ENCODE measurements around the gene DENND5B. TPM values are rescaled to one million over a fixed set of nuclear protein-coding genes. Genes with fewer than 3 reads are reported as not detected.

DENND5B gene
- total RNA-seq, 1 donor from 2014 or later = 42.9 TPM

DNA sequence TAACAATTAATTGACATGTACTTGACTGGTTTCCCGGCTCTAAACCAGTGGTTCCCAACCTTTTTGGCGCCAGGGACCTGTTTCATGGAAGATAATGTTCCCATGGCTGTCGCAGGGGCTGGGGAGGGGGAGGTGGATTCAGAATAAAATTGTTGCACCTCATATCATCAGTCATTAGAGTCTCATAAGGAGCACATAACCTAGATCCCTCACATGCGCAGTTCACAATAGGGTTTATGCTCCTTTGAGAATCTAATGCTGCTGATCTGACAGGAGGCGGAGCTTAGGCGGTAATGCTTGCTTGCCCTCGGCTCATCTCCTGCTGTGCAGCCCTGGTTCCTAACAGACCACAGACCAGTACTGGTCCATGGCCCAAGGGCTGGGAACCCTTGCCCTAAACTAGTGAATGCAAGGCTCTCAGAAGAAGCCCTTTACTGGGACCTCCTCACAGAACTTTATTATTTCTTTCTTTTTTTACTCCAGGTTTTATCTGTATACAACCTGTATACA lies 178.6 kb downstream of the DENND5B start:
- Histone ChIP-seq H3K27me3 (ENCODE audit: low read depth) (no peaks in the 10 kb centered on the region), H3K4me1 (no peaks in the 10 kb centered on the region), H3K36me3 (peaks cover 64% of the 10 kb centered on the region), H3K27ac (replicated peaks) (no peak overlapping the region), H3K4me3 (no peak overlapping the region), H3K9me3 (replicated peaks) (no peaks in the 10 kb centered on the region)
- intact Hi-C loops (cut with micrococcal nuclease) = no loop called here
- no peak for DNase-seq
- TF ChIP-seq, protein P1, sequence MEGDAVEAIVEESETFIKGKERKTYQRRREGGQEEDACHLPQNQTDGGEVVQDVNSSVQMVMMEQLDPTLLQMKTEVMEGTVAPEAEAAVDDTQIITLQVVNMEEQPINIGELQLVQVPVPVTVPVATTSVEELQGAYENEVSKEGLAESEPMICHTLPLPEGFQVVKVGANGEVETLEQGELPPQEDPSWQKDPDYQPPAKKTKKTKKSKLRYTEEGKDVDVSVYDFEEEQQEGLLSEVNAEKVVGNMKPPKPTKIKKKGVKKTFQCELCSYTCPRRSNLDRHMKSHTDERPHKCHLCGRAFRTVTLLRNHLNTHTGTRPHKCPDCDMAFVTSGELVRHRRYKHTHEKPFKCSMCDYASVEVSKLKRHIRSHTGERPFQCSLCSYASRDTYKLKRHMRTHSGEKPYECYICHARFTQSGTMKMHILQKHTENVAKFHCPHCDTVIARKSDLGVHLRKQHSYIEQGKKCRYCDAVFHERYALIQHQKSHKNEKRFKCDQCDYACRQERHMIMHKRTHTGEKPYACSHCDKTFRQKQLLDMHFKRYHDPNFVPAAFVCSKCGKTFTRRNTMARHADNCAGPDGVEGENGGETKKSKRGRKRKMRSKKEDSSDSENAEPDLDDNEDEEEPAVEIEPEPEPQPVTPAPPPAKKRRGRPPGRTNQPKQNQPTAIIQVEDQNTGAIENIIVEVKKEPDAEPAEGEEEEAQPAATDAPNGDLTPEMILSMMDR (IDR thresholded peaks at IDR 0.05; ENCODE audit: borderline replicate concordance) = no peak

DNA sequence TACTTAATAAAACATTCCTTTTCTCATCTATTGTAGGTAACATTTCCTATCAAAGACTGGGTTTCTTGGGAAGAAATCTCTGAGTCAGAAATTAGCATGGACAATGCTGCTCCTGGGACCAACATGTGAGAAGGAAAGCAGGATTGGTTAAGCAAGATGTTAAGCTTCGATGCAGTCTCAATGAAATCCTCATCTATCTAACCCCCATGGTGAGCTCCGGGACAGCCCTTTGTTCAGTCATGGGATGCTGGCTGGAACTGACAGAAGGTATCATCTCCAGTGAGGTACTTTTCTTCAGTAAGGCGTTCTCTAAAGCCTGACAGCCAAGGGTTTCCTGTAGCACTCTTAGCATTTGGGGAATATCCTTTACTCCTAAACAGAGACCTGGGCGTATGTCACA lies 182.2 kb downstream of the DENND5B start:
- no peak overlapping the region for H3K27ac ChIP-seq (replicated peaks)
- H3K27me3 ChIP-seq (ENCODE audit: low read depth) = no peaks in the 10 kb centered on the region
- H3K36me3 ChIP-seq = peaks cover 43% of the 10 kb centered on the region
- DNase-seq = no peak
- intact Hi-C loops (cut with micrococcal nuclease) = no loop called here
- no peak overlapping the region for H3K4me3 ChIP-seq
- no peaks in the 10 kb centered on the region for H3K9me3 ChIP-seq (replicated peaks)
- no peaks in the 10 kb centered on the region for H3K4me1 ChIP-seq
- TF ChIP-seq, protein P1 (IDR thresholded peaks at IDR 0.05; ENCODE audit: borderline replicate concordance) = no peak

DNA sequence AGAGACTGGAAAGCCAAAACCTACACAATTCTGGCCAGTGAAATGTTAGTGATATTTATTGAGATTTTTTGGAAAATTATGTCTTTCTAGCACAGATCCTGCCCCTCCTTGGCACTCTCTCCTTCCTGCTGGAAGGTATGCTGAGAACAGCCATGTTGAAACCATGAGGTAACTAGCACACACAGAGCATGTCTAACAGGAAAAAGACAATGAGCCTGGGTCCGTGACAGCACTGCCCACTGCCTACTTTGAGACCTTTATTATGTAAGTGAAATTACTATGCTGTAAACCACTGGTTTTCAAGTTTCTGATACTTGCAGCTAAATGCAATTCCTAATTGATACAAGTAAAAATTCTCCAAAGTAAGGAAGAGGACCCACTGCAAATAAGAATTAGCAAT lies 183.4 kb downstream of the DENND5B start:
- H3K36me3 ChIP-seq = peaks cover 32% of the 10 kb centered on the region
- no peaks in the 10 kb centered on the region for H3K9me3 ChIP-seq (replicated peaks)
- intact Hi-C loops (cut with micrococcal nuclease) = no loop called here
- TF ChIP-seq, protein P1 (IDR thresholded peaks at IDR 0.05; ENCODE audit: borderline replicate concordance) = no peak
- no peak for DNase-seq
- no peaks in the 10 kb centered on the region for H3K4me1 ChIP-seq
- H3K27ac ChIP-seq (replicated peaks) = no peak overlapping the region
- no peaks in the 10 kb centered on the region for H3K27me3 ChIP-seq (ENCODE audit: low read depth)
- H3K4me3 ChIP-seq = no peak overlapping the region

DNA sequence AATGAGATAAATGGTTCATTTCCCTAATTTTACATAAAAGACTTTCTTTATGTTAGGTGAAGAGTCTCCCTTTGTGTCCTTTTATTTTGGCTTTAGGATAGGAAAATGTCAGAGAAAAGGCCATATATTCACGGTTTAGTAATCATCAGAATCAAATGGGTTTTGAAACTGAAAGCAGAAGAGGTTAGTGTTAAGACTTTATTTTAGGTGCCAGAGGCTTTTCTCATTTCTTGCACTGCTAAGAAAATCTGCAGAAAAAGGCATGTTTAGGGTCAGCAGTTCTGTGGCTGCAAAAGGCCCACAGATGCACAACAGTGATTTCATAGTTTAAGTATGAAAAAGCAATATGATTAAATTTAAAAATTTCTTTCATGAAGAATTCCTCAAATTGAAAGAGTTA lies 184.6 kb downstream of the DENND5B start:
- intact Hi-C loops (cut with micrococcal nuclease) = no loop called here
- Histone ChIP-seq H3K9me3 (replicated peaks) (no peaks in the 10 kb centered on the region), H3K4me1 (no peaks in the 10 kb centered on the region), H3K36me3 (peaks cover 38% of the 10 kb centered on the region), H3K27me3 (ENCODE audit: low read depth) (no peaks in the 10 kb centered on the region), H3K4me3 (no peak overlapping the region), H3K27ac (replicated peaks) (no peak overlapping the region)
- no peak for DNase-seq
- TF ChIP-seq, protein P1 (IDR thresholded peaks at IDR 0.05; ENCODE audit: borderline replicate concordance) = no peak

DNA sequence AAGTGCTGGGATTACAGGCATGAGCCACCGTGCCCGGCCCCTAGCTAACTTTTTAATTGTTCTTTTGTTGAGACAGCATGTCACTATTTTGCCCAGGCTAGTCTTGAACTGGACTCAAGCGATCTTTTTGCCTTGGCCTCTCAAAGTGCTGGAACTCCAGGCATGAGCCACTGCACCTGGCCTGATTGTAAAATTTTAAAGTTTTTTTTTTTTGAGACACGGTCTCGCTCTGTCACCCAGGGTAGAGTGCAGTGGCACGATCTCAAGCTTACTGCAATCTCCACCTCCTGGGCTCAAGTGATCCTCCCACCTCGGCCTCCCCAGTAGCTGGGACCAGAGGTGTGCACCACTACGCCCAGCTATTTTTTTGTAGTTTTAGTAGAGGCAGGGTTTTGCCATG lies 185.9 kb downstream of the DENND5B start:
- Histone ChIP-seq H3K4me1 (no peaks in the 10 kb centered on the region), H3K4me3 (no peak overlapping the region), H3K36me3 (peaks cover 37% of the 10 kb centered on the region), H3K9me3 (replicated peaks) (no peaks in the 10 kb centered on the region), H3K27ac (replicated peaks) (no peak overlapping the region), H3K27me3 (ENCODE audit: low read depth) (no peaks in the 10 kb centered on the region)
- intact Hi-C loops (cut with micrococcal nuclease) = no loop called here
- TF ChIP-seq, protein P1 (IDR thresholded peaks at IDR 0.05; ENCODE audit: borderline replicate concordance) = no peak
- no peak for DNase-seq
